ENCODE measurements around the gene MARCHF2. TPM values are rescaled to one million over a fixed set of nuclear protein-coding genes. Genes with fewer than 3 reads are reported as not detected.

MARCHF2 gene
- total RNA-seq, 2 donors from 2014 or later, result 222 to 270 TPM

GRCh38 chr19:8452446-8453123 is 39.5 kb downstream of the MARCHF2 start:
- TF ChIP-seq CTCF (IDR thresholded peaks at IDR 0.05), result no peak
- DNase-seq (ENCODE audit: low spot score), result no peak
- Histone ChIP-seq H3K27ac (peak overlapping the region in 1 of 2 donors; percentile 10), H3K4me3 (no peak overlapping the region), H3K27me3 (no peaks in the 10 kb centered on the region), H3K4me1 (peaks cover 0 to 87% of the 10 kb centered on the region in 2 donors), H3K9me3 (no peaks in the 10 kb centered on the region), H3K36me3 (peaks cover 24% of the 10 kb centered on the region)

- Histone ChIP-seq H3K4me1 (peaks cover 0 to 87% of the 10 kb centered on the region in 2 donors), H3K4me3 (no peak overlapping the region), H3K27ac (no peak overlapping the region), H3K36me3 (peaks cover 24% of the 10 kb centered on the region), H3K27me3 (no peaks in the 10 kb centered on the region), H3K9me3 (no peaks in the 10 kb centered on the region)
- TF ChIP-seq CTCF (IDR thresholded peaks at IDR 0.05), result no peak
- no peak for DNase-seq (ENCODE audit: low spot score)
Observed at GRCh38 chr19:8453616-8454015, 40.5 kb downstream of the MARCHF2 start.

GRCh38 chr19:8454218-8454617 is 41.1 kb downstream of the MARCHF2 start:
- H3K4me1 ChIP-seq, result peaks cover 0 to 87% of the 10 kb centered on the region in 2 donors
- DNase-seq (ENCODE audit: low spot score), result no peak
- no peak overlapping the region for H3K4me3 ChIP-seq
- H3K27me3 ChIP-seq, result no peaks in the 10 kb centered on the region
- no peaks in the 10 kb centered on the region for H3K9me3 ChIP-seq
- no peak for TF ChIP-seq CTCF (IDR thresholded peaks at IDR 0.05)
- H3K27ac ChIP-seq, result no peak overlapping the region
- H3K36me3 ChIP-seq, result peaks cover 24% of the 10 kb centered on the region

GRCh38 chr19:8455018-8455417 is 41.9 kb downstream of the MARCHF2 start:
- Histone ChIP-seq H3K4me1 (peaks cover 0 to 90% of the 10 kb centered on the region in 2 donors), H3K36me3 (peaks cover 24% of the 10 kb centered on the region), H3K4me3 (no peak overlapping the region), H3K27me3 (no peaks in the 10 kb centered on the region), H3K9me3 (no peaks in the 10 kb centered on the region), H3K27ac (no peak overlapping the region)
- no peak for TF ChIP-seq CTCF (IDR thresholded peaks at IDR 0.05)
- DNase-seq (ENCODE audit: low spot score), result no peak

- Histone ChIP-seq H3K4me3 (no peak overlapping the region), H3K27ac (peak overlapping the region in 1 of 2 donors; percentile 15), H3K36me3 (peaks cover 24% of the 10 kb centered on the region), H3K9me3 (no peaks in the 10 kb centered on the region), H3K4me1 (peaks cover 0 to 93% of the 10 kb centered on the region in 2 donors), H3K27me3 (no peaks in the 10 kb centered on the region)
- peak in 1 of 2 donors; percentile 52 for TF ChIP-seq CTCF (IDR thresholded peaks at IDR 0.05)
- no peak for DNase-seq (ENCODE audit: low spot score)
Observed at GRCh38 chr19:8456064-8456463, 43.0 kb downstream of the MARCHF2 start.

- Histone ChIP-seq H3K27ac (no peak overlapping the region), H3K27me3 (no peaks in the 10 kb centered on the region), H3K4me3 (no peak overlapping the region), H3K4me1 (peaks cover 0 to 93% of the 10 kb centered on the region in 2 donors), H3K36me3 (peaks cover 24% of the 10 kb centered on the region), H3K9me3 (no peaks in the 10 kb centered on the region)
- DNase-seq (ENCODE audit: low spot score), result no peak
- TF ChIP-seq CTCF (IDR thresholded peaks at IDR 0.05), result no peak
Observed at GRCh38 chr19:8457209-8457608, 44.1 kb downstream of the MARCHF2 start.

All from right atrium auricular region (tissue), 2 donors.